CD4-positive, alpha-beta T cell (primary cell): Measurements from ENCODE around the gene NRXN3. TPM values are rescaled to one million over a fixed set of nuclear protein-coding genes. Genes with fewer than 3 reads are reported as not detected.

Experiments
- ATAC-seq: fragments of 200-7000 bp; cut with Tn5 transposase; one replicate; pipeline ENCODE4 v1.10.0; 2022; ENCODE audit warnings: mild to moderate bottlenecking; ENCODE audit not compliant: poor library complexity
- CTCF ChIA-PET: fragments of 350-600 bp; sonication (Branson Sonifier 250); formaldehyde crosslinking; loops from one replicate; lab custom pipeline; 2021; ENCODE audit warnings: antibody characterized with exemption, inconsistent platforms; lab: Charles Lee
- POLR2A ChIA-PET: fragments of 350-600 bp; sonication (Branson Sonifier 250); formaldehyde crosslinking; loops from one replicate; lab custom pipeline; 2021; ENCODE audit warnings: antibody characterized with exemption, inconsistent platforms; lab: Charles Lee
- DNase-seq, 14 experiments: peaks; one replicate each; pipeline ENCODE4 v3.0.0-alpha.2; 2013 to 2020; ENCODE audit warnings: mixed read lengths in 2 of 14
- H3K27ac ChIP-seq, 2 donors: one replicate each; pipeline versions ENCODE4 v1.5.1 to v1.7.0; 2013; ENCODE audit warnings: low read length in 2 of 2, low read depth in 1 of 2, mild to moderate bottlenecking in 1 of 2
- H3K27me3 ChIP-seq, 2 experiments: 1 replicate in 1 of 2; 2 replicates in 1 of 2; pipeline versions ENCODE4 v1.6.1 to v1.7.0; 2013; ENCODE audit warnings: low read length in 2 of 2, control low read depth in 1 of 2, mild to moderate bottlenecking in 1 of 2, moderate library complexity in 1 of 2; ENCODE audit not compliant: insufficient read depth in 2 of 2, control insufficient read depth in 1 of 2
- H3K36me3 ChIP-seq: one replicate; pipeline ENCODE4 v1.6.1; 2013; ENCODE audit warnings: low read length, control low read depth; ENCODE audit not compliant: insufficient read depth
- H3K4me1 ChIP-seq: one replicate; pipeline ENCODE4 v1.6.1; 2013; ENCODE audit warnings: low read length, control low read depth; ENCODE audit not compliant: insufficient read depth
- H3K4me3 ChIP-seq: one replicate; pipeline ENCODE4 v1.5.1; 2013; ENCODE audit warnings: mild to moderate bottlenecking, low read length, moderate library complexity
- H3K9me3 ChIP-seq, 2 experiments: 1 replicate in 1 of 2; 2 replicates in 1 of 2; pipeline versions ENCODE4 v1.6.1 to v1.7.0; 2013; ENCODE audit warnings: low read length in 2 of 2, mild to moderate bottlenecking in 2 of 2, control low read depth in 1 of 2, moderate library complexity in 1 of 2; ENCODE audit not compliant: control insufficient read depth in 1 of 2, insufficient read depth in 1 of 2
- H3K27ac Mint-ChIP-seq: one replicate; pipeline ENCODE4 v1.8.0; 2020; ENCODE audit warnings: mixed read lengths
- H3K27me3 Mint-ChIP-seq: one replicate; pipeline ENCODE4 v1.8.0; 2021; ENCODE audit warnings: mixed read lengths
- H3K36me3 Mint-ChIP-seq: one replicate; pipeline ENCODE4 v1.8.0; 2021; ENCODE audit warnings: low read depth, mixed read lengths
- H3K4me1 Mint-ChIP-seq: one replicate; pipeline ENCODE4 v1.8.0; 2021; ENCODE audit warnings: low read depth, mixed read lengths
- H3K4me3 Mint-ChIP-seq: one replicate; pipeline ENCODE4 v1.8.0; 2020; ENCODE audit warnings: mild to moderate bottlenecking, mixed read lengths
- H3K9me3 Mint-ChIP-seq: one replicate; pipeline ENCODE4 v1.8.0; 2020; ENCODE audit warnings: mixed read lengths
- CTCF ChIP-seq: fragments of 200-600 bp; IDR thresholded peaks from one replicate; pipeline ENCODE4 v1.8.0; 2022; ENCODE audit warnings: antibody characterized with exemption, mild to moderate bottlenecking
- intact Hi-C, 2 experiments: fragments of 100-400 bp; cut with DNase I in 1 of 2; cut with micrococcal nuclease in 1 of 2; formaldehyde crosslinking; loops; one replicate each; pipeline versions ENCODE4 v1.15.1 to v1.9.0; 2023 to 2025; cut with DNase I, micrococcal nuclease
- total RNA-seq, 174 experiments: library from RNA in 2 of 174; stranded (reverse) in 2 of 174; gene quantifications; one replicate each; pipeline ENCODE4 v1.2.3 and lab custom pipeline; 2021 to 2026

The NRXN3 gene
- total RNA-seq, 2 experiments from 2014 or later: not detected

DNA sequence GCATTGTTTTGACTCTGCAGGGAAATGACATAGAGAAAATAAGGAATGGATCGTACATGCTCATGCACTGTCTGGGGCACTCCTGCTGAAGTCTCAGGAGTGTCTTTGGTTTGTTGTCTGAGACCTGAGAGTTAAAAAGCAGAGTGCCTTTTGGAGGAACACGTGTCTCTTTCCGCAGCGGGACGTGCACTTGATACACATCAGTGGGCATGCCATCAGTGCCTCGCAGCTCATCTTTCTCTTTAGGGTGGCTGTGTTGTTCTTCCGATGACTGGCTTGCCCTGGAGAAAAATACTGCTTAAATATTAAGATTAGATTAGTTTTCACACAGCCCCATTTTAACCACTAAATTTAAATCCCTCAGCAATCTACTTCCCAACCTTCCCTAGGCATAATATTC lies 1205.2 kb downstream of the NRXN3 start:
- peaks cover 2% of the 10 kb centered on the region for H3K9me3 Mint-ChIP-seq
- no peaks in the 10 kb centered on the region for H3K36me3 ChIP-seq
- POLR2A ChIA-PET: no interaction called here
- H3K4me3 Mint-ChIP-seq: no peak overlapping the region
- intact Hi-C loops: no loop called here
- no peaks in the 10 kb centered on the region for H3K36me3 Mint-ChIP-seq
- H3K27me3 ChIP-seq: no peaks in the 10 kb centered on the region
- TF ChIP-seq CTCF: no peak
- H3K4me1 Mint-ChIP-seq: no peaks in the 10 kb centered on the region
- H3K27ac Mint-ChIP-seq: no peak overlapping the region
- H3K27me3 Mint-ChIP-seq: no peaks in the 10 kb centered on the region
- peaks cover 0 to 1% of the 10 kb centered on the region in 2 experiments for H3K9me3 ChIP-seq
- H3K4me3 ChIP-seq: no peak overlapping the region
- H3K27ac ChIP-seq: no peak overlapping the region
- DNase-seq (no peak), ATAC-seq (no peak)
- CTCF ChIA-PET: no interaction called here
- H3K4me1 ChIP-seq: no peaks in the 10 kb centered on the region

DNA sequence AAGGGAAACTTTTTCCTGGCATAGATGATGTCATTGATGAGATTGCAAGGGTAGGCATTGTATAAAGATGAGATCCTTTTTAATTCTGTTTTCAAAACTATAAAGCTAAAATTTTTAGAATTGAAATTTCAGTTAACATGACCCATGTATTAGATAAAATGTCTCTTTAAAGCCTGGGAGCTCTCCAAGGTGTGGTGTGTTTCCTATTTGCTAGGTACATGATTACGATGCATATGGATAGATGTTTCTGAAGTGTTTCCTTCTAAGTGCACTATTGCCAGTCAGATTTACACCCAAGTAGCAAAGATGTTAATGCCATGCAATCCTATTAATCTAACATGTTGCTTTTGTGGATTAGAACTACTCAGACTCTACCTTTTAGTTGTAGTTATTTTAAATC lies 1206.4 kb downstream of the NRXN3 start:
- DNase-seq: no peak
- no peak for ATAC-seq

GRCh38 chr14:79378020-79378419 lies 1207.8 kb downstream of the NRXN3 start:
- ATAC-seq (no peak), DNase-seq (no peak)
- Histone ChIP-seq H3K27me3 (no peaks in the 10 kb centered on the region), H3K27ac (no peak overlapping the region), H3K36me3 (no peaks in the 10 kb centered on the region), H3K4me1 (no peaks in the 10 kb centered on the region), H3K4me3 (no peak overlapping the region), H3K9me3 (no peaks in the 10 kb centered on the region)
- no peak overlapping the region for H3K27ac Mint-ChIP-seq
- peaks cover 4% of the 10 kb centered on the region for H3K9me3 Mint-ChIP-seq
- ChIA-PET CTCF (no interaction called here), POLR2A (no interaction called here)
- no peak for TF ChIP-seq CTCF
- no peaks in the 10 kb centered on the region for H3K4me1 Mint-ChIP-seq
- intact Hi-C loops: no loop called here
- H3K4me3 Mint-ChIP-seq: no peak overlapping the region
- H3K36me3 Mint-ChIP-seq: no peaks in the 10 kb centered on the region
- no peaks in the 10 kb centered on the region for H3K27me3 Mint-ChIP-seq

More for the DNA sequence above, 1206.4 kb downstream of the NRXN3 start:
- no peaks in the 10 kb centered on the region for H3K36me3 ChIP-seq
- Mint-ChIP-seq H3K4me1 (no peaks in the 10 kb centered on the region), H3K4me3 (no peak overlapping the region), H3K27ac (no peak overlapping the region), H3K9me3 (peaks cover 4% of the 10 kb centered on the region), H3K27me3 (no peaks in the 10 kb centered on the region), H3K36me3 (no peaks in the 10 kb centered on the region)
- H3K4me3 ChIP-seq: no peak overlapping the region
- CTCF ChIA-PET: interaction anchor here (0.6 kb wide), 1 partner anchor 73 kb away, joined by 3 read pairs; no protein-coding TSS in a partner anchor
- POLR2A ChIA-PET: no interaction called here
- H3K4me1 ChIP-seq: no peaks in the 10 kb centered on the region
- no peaks in the 10 kb centered on the region for H3K9me3 ChIP-seq
- no peak overlapping the region for H3K27ac ChIP-seq
- no peaks in the 10 kb centered on the region for H3K27me3 ChIP-seq
- intact Hi-C loops: no loop called here
- no peak for TF ChIP-seq CTCF
